ENCODE results near the gene COL4A1.

DNA sequence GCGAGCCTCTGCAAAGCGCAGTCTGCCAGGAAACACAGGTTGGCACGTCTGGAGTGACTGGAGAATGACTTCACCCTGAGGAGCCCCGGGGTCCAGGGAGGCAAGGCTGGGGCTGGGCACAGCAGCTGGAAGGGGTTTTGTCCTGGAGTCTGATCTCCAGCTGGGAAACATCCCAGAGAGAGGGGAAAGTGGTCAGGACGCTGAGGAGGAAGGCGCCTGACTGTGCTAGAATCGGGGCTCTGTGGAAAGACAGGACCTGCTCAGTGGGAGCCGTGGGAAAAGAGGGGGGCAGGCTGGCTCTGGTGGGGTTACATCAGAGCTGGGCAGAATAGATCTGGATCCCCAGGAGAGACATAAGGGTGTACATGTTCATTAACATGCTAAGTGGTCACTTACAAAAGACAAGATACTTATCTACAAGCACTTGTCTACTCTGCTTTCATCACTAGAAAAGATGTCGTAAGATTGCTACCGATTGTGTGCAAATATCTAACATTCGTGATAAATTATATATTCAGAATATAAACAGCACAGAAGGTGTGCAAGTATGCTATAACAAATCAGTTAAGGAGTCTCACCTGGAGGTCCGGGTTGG is 106.6 kb downstream of the COL4A1 start:
- no peak for TF ChIP-seq ONECUT2 (CRISPR knock-in tag; IDR thresholded peaks at IDR 0.05)
- no peak for TF ChIP-seq ZNF441 (CRISPR knock-in tag; IDR thresholded peaks at IDR 0.05; ENCODE audit: borderline replicate concordance)
- TF ChIP-seq, protein P1, sequence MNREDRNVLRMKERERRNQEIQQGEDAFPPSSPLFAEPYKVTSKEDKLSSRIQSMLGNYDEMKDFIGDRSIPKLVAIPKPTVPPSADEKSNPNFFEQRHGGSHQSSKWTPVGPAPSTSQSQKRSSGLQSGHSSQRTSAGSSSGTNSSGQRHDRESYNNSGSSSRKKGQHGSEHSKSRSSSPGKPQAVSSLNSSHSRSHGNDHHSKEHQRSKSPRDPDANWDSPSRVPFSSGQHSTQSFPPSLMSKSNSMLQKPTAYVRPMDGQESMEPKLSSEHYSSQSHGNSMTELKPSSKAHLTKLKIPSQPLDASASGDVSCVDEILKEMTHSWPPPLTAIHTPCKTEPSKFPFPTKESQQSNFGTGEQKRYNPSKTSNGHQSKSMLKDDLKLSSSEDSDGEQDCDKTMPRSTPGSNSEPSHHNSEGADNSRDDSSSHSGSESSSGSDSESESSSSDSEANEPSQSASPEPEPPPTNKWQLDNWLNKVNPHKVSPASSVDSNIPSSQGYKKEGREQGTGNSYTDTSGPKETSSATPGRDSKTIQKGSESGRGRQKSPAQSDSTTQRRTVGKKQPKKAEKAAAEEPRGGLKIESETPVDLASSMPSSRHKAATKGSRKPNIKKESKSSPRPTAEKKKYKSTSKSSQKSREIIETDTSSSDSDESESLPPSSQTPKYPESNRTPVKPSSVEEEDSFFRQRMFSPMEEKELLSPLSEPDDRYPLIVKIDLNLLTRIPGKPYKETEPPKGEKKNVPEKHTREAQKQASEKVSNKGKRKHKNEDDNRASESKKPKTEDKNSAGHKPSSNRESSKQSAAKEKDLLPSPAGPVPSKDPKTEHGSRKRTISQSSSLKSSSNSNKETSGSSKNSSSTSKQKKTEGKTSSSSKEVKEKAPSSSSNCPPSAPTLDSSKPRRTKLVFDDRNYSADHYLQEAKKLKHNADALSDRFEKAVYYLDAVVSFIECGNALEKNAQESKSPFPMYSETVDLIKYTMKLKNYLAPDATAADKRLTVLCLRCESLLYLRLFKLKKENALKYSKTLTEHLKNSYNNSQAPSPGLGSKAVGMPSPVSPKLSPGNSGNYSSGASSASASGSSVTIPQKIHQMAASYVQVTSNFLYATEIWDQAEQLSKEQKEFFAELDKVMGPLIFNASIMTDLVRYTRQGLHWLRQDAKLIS (CRISPR knock-in tag; IDR thresholded peaks at IDR 0.05): no peak
- TF ChIP-seq ARNT (IDR thresholded peaks at IDR 0.05): no peak
- no peak for TF ChIP-seq SALL1 (CRISPR knock-in tag; IDR thresholded peaks at IDR 0.05)
- no peak for TF ChIP-seq EP300 (IDR thresholded peaks at IDR 0.05; ENCODE audit: low read depth in 2 of 2, low read length in 2 of 2)
- TF ChIP-seq EP300 (CRISPR knock-in tag; IDR thresholded peaks at IDR 0.05; ENCODE audit: borderline replicate concordance): no peak
- TF ChIP-seq, protein P2, sequence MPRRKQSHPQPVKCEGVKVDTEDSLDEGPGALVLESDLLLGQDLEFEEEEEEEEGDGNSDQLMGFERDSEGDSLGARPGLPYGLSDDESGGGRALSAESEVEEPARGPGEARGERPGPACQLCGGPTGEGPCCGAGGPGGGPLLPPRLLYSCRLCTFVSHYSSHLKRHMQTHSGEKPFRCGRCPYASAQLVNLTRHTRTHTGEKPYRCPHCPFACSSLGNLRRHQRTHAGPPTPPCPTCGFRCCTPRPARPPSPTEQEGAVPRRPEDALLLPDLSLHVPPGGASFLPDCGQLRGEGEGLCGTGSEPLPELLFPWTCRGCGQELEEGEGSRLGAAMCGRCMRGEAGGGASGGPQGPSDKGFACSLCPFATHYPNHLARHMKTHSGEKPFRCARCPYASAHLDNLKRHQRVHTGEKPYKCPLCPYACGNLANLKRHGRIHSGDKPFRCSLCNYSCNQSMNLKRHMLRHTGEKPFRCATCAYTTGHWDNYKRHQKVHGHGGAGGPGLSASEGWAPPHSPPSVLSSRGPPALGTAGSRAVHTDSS (CRISPR knock-in tag; conservative IDR thresholded peaks at IDR 0.05): no peak
- TF ChIP-seq, protein P3, sequence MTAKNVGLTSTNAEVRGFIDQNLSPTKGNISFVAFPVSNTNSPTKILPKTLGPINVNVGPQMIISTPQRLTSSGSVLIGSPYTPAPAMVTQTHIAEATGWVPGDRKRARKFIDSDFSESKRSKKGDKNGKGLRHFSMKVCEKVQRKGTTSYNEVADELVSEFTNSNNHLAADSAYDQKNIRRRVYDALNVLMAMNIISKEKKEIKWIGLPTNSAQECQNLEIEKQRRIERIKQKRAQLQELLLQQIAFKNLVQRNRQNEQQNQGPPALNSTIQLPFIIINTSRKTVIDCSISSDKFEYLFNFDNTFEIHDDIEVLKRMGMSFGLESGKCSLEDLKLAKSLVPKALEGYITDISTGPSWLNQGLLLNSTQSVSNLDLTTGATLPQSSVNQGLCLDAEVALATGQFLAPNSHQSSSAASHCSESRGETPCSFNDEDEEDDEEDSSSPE (CRISPR knock-in tag; IDR thresholded peaks at IDR 0.05): no peak
- TF ChIP-seq ZNF33A (CRISPR knock-in tag; IDR thresholded peaks at IDR 0.05; ENCODE audit: borderline replicate concordance): no peak
- TF ChIP-seq, protein P4, sequence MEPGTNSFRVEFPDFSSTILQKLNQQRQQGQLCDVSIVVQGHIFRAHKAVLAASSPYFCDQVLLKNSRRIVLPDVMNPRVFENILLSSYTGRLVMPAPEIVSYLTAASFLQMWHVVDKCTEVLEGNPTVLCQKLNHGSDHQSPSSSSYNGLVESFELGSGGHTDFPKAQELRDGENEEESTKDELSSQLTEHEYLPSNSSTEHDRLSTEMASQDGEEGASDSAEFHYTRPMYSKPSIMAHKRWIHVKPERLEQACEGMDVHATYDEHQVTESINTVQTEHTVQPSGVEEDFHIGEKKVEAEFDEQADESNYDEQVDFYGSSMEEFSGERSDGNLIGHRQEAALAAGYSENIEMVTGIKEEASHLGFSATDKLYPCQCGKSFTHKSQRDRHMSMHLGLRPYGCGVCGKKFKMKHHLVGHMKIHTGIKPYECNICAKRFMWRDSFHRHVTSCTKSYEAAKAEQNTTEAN (CRISPR knock-in tag; conservative IDR thresholded peaks at IDR 0.05): no peak
- TF ChIP-seq, protein P5, sequence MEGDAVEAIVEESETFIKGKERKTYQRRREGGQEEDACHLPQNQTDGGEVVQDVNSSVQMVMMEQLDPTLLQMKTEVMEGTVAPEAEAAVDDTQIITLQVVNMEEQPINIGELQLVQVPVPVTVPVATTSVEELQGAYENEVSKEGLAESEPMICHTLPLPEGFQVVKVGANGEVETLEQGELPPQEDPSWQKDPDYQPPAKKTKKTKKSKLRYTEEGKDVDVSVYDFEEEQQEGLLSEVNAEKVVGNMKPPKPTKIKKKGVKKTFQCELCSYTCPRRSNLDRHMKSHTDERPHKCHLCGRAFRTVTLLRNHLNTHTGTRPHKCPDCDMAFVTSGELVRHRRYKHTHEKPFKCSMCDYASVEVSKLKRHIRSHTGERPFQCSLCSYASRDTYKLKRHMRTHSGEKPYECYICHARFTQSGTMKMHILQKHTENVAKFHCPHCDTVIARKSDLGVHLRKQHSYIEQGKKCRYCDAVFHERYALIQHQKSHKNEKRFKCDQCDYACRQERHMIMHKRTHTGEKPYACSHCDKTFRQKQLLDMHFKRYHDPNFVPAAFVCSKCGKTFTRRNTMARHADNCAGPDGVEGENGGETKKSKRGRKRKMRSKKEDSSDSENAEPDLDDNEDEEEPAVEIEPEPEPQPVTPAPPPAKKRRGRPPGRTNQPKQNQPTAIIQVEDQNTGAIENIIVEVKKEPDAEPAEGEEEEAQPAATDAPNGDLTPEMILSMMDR (CRISPR knock-in tag; IDR thresholded peaks at IDR 0.05): no peak
- TF ChIP-seq, protein P6, sequence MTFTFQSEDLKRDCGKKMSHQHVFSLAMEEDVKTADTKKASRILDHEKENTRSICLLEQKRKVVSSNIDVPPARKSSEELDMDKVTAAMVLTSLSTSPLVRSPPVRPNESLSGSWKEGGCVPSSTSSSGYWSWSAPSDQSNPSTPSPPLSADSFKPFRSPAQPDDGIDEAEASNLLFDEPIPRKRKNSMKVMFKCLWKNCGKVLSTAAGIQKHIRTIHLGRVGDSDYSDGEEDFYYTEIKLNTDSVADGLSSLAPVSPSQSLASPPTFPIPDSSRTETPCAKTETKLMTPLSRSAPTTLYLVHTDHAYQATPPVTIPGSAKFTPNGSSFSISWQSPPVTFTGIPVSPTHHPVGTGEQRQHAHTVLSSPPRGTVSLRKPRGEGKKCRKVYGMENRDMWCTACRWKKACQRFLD (CRISPR knock-in tag; IDR thresholded peaks at IDR 0.05; ENCODE audit: borderline replicate concordance): no peak
